Activated gamma-delta T cell (primary cell): ENCODE measurements around the gene GSTCD.
A peak's percentile ranks its signal among the peaks of the same experiment; 100 is the strongest.

Source experiments
- DNase-seq: peaks from one replicate; lab custom pipeline; 2025; lab: John Stamatoyannopoulos, UW

The GSTCD gene

DNA sequence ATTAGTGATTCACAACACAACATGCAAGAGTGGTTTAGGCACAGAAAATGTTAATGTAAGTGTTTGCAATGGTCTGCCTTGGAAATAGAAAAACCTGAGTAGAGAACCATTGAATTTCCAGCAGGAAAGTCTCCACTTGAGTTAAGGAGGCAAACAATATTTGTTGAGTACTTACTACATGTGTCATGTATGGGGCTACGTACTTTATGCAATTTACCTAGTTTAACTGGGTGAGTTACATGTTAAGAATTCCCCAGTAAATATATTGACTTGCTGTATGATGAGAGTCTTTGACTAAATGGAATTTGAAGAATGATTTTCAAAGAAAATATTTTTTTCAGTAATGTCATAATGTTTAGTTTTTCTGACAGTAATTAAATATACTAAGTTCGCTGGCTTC, 178.9 kb downstream of the GSTCD start:
- no peak for DNase-seq

DNA sequence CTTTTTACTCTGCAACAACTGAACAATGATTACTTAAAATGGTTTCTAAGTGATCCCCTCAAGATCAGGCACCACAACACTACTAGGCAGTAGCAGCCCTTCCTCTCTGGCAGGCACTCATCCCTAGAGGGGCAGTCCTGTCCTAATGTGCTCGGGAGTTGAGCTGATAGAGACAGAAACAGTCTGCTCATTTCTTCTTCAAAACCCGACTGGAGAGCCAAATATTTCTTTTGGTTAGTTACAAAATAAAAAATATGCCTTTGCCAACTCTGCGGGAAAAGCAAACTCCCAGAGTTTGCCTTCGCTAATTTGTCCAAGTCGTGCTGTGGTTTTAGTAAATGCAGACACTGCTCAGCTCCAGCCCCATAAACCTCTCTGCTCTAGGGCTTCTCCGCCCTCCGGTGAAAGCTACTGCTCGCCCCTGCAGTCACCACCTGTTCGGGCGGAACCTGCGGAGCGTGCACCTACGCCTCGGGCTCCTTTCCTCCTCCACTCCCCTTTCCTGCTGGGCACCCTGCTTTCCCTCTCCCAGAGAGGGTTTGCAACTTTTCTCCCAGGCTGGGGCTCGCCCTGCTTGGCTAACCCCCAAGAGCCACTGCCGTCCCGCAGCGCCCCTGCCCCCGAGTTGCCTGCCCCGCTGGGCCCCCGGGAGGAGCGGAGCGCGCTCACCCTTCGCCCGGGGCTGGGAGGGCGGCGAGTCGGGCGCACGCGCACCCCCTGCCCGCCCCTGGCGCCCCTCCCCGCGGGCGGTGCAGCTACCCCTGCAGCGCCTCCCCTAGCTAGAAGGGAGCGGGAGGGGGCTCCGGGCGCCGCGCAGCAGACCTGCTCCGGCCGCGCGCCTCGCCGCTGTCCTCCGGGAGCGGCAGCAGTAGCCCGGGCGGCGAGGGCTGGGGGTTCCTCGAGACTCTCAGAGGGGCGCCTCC, 186.3 kb downstream of the GSTCD start, which contains the start of gene NPNT:
NPNT (plus strand) TSS at position 812 of the 923 bp plus-strand sequence. CDS start 182 bp downstream, outside the sequence.
- peak; percentile 4 for DNase-seq

DNA sequence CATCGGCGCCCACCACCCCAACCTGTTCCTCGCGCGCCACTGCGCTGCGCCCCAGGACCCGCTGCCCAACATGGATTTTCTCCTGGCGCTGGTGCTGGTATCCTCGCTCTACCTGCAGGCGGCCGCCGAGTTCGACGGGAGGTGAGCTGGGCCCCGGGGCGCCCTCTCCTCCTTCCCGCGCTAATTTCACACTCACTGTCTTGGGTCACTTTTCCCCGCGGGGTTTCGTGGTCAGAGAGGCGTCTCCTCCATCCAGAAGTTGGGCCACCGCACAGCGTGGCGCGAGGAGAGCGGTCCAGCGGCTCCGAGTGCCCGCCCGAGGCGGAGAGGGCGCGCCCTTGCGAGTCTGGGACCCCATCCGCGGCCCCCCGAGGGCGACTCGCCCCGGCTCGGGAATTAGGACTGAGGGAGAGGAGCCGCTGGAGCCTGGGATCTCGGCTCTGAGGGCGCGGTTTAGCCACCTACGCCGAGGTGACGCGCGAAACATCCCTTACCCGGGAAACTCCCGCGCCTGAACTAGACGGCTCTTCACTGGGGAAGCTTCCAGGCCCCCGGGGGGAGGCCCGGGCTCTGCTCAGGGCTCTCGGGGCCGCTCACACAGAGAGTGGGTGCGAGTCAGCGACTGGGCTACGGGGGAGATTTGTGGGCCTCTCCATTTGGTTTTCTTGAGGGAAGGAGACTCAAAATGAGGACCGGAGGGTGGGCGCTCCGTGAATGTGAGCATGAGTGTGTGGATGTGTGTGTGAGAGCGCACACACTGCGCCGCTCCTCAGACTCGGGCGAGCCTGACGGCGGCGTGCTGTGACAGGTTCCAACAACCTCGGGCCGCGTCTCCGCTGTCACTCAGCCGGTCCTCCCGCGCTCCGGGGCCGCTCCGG, 187.2 kb downstream of the GSTCD start:
- DNase-seq = peak; percentile 4

DNA sequence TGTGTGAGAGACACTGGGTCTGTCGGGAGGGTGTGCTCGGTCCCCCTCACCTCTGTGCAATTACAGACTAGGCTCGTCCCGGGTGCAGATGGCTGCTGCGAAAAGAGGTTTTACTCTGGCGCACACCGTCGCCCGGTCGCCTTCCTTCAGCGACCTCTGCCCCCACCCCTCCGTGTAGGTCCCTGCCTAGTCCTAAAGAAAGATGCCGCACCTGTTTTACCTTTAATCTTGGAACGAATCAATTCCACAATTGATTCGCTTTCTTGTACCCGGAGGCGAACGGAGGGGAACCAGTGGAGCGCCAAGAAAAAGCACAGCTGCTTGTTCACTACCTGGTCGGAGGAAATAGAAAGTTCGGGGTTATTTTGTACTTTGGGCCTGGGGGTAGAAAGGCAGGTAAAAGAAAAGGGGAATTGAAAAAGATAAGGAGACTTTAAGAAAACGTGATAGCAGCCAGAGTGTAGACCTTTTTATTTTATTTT, 187.9 kb downstream of the GSTCD start:
- DNase-seq = no peak
